Astrocyte of the spinal cord (primary cell): ENCODE measurements around the gene MRPL33.

ENCODE experiments used
- DNase-seq: peaks from one replicate; pipeline ENCODE4 v3.0.0; 2011; ENCODE audit warnings: low read depth, low spot score
- H3K4me3 ChIP-seq: 2 replicates; pipeline ENCODE4 v1.5.1; 2011; ENCODE audit warnings: low read depth, mild to moderate bottlenecking, low read length, moderate library complexity
- in situ Hi-C: cut with HindIII; loops from 2 replicates; pipeline ENCODE4 v1.10.0; 2017; ENCODE audit warnings: low sequenced_read_pairs
- TF ChIP-seq, protein P1 (sequence below): IDR thresholded peaks from 2 replicates; pipeline ENCODE4 v1.5.1; 2012; ENCODE audit warnings: low read depth, mild to moderate bottlenecking, low read length, inconsistent platforms

MRPL33 gene

DNA sequence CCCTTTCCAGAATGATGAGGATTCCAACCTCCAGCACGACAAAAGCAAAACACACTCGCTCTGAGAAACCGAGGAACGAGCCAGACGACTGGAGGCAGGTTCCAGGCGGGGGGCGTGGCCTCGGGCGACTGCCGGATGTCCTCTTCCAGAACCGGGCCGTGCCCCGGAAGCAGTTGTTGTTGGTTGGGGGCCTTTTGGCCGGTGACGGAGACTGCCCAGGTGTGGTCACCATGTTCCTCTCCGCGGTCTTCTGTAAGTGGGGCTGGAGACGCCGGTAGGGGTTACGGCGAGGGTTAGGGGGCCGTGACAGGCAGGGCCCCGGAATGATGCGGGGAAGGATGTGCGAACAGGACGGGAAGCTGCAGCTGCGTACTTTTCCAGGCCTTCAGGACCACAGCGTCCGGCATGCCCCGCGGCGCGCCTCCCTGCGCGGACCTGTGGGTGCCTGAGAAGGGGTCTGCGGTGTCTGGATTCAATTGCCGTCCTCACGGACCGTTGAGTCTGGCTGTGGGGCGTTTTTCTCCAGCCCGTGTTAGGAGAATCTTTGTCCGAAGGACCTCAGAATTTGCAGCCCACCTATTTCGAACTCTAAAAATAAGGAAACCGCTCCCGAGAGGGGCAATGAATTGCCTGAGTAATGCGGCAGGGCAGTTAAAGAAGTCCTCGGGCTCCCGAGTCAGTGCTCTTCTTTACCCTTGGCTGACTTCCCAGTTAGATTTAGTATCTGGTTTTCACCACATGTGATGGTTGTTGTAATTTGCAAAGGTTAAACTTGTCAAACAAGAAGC lies at the start of gene MRPL33:
Gene MRPL33, plus strand, starts transcription at position 172 of the 788 bp plus-strand sequence. Its CDS starts 59 bp downstream, at position 231.
- H3K4me3 ChIP-seq = peak within 1 kb of the TSS; percentile 94
- DNase-seq = peak; percentile 92
- in situ Hi-C loops = no loop called here
- TF ChIP-seq, protein P1, sequence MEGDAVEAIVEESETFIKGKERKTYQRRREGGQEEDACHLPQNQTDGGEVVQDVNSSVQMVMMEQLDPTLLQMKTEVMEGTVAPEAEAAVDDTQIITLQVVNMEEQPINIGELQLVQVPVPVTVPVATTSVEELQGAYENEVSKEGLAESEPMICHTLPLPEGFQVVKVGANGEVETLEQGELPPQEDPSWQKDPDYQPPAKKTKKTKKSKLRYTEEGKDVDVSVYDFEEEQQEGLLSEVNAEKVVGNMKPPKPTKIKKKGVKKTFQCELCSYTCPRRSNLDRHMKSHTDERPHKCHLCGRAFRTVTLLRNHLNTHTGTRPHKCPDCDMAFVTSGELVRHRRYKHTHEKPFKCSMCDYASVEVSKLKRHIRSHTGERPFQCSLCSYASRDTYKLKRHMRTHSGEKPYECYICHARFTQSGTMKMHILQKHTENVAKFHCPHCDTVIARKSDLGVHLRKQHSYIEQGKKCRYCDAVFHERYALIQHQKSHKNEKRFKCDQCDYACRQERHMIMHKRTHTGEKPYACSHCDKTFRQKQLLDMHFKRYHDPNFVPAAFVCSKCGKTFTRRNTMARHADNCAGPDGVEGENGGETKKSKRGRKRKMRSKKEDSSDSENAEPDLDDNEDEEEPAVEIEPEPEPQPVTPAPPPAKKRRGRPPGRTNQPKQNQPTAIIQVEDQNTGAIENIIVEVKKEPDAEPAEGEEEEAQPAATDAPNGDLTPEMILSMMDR = no peak

DNA sequence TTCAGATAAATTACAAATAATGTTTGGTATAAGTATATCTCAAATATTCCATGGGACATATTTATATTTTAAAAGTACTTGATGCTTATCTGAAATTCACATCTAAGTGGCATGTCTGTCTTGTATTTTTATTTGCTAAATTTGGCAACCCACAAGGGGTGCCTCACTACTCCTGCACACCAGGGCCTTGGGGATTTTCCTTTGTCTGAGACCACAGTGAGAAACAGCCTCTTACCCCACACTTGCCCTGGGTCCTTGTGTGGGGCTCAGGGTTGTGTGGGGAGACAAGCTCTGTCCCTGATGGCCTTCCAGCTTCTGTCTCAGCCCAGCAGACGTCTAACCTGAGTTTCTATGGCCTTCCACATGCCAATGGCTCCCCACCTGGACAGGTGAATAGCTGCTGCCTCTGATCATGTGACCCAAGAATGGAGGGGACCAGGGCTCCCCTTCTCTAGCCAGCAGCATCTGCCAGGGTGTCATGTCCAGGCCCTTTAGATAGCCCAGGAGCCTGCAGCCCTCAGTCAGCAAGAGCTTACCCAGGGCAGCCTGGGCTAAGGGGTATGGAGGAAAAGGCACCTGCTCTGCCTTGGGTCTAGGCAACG lies 49.5 kb upstream of the MRPL33 start:
- no peak overlapping the region for H3K4me3 ChIP-seq
- in situ Hi-C loops = no loop called here
- DNase-seq = no peak

DNA sequence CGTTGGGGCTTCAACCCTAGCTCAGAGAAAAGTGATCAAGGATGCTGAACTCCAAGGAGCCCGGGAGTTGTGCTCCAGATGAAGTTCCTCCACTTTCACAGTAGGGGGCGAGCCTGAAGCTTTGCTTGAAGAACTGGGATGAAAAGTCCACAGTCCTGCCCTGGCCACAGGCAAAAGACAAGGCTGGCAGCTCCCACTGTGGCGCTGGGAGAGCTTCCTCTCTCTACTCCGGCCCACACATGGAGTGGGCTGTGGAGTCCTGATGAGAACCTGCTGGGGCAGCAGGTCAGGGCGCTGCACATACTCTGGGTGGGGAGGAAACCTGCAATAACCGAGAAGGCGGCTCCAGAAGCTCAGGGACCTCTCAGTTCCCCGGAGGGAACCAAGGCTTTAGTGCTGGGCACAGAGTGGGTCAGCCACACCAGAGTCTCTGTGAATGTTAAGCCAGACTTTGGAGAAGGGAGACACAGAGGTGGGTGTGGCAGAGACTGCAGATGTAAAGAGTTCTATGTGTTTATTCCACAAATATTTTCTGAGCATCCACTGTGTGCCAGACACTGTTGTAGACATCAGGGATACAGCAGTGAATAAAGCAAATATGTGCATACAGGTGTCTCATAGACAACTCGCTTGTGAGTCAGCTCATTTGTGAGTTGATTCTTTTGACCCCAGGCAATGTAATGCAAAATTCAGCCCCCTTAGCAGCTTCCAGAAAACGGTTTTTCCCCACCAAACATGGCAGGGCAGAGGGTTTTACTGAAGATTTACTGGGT lies 48.0 kb upstream of the MRPL33 start:
- no peak overlapping the region for H3K4me3 ChIP-seq
- TF ChIP-seq, protein P1 = peak; percentile 88
- peak; percentile 76 for DNase-seq
- in situ Hi-C loops = no loop called here

More for the DNA sequence above, 49.5 kb upstream of the MRPL33 start:
- TF ChIP-seq, protein P1 = no peak

DNA sequence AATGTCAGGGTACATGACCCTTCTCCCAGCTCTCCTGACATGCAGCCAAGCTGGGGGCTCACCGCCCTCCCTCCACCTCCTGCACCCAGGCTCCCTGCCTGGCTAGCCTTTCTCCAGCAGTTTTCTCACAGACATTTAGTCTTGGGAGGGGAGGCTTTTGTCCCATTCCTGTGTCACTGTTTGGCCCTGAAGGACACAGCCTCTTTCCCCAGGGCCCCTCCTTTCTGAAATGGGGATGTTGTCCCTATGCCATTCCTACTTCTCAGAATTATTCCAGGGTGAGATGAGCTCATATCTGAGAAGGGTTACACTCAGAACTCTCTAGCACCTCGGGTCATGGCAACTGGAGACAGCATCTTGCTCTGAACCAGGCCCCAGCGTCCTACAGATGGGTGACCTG lies 47.3 kb upstream of the MRPL33 start:
- in situ Hi-C loops = no loop called here
- DNase-seq = no peak
- no peak overlapping the region for H3K4me3 ChIP-seq
- TF ChIP-seq, protein P1 = no peak

DNA sequence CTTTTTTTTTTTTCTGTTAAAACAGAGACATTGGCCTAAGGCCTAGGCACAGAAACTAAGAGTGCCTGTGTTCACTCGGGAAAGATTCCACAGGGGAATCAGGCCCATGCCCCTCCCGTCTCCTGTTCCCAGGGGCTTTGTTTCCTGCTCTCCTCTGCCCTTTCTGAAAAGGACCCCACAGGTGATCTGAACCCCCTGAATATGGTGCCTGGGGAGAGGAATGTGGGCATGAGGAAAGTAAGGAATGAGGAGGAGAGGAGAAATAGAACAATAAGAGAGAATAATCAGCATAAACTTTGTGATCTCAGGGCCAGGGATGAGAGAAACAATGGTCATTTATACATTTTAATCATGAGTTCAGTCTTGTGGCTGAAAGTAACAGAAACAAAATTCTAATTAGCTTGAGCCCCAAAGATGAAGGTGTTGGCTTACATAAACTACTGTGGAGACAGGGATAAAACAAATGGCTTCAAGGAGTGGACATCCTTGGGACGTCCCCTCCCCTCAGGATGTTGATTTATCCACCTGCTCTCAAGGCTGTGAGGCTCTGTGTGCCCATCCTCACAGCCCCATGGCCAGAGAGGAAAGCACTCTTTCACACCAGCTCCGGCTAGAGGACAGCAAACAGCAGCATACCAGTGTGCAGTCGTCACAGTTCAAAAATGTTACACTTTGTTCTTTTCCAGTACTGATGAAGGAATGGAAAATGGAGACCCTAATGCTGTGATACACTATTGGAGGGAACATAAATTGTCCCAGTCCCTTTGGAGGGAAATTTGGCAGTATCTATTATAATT lies 46.4 kb upstream of the MRPL33 start:
- peak; percentile 57 for DNase-seq
- TF ChIP-seq, protein P1 = no peak
- H3K4me3 ChIP-seq = no peak overlapping the region
- in situ Hi-C loops = no loop called here

DNA sequence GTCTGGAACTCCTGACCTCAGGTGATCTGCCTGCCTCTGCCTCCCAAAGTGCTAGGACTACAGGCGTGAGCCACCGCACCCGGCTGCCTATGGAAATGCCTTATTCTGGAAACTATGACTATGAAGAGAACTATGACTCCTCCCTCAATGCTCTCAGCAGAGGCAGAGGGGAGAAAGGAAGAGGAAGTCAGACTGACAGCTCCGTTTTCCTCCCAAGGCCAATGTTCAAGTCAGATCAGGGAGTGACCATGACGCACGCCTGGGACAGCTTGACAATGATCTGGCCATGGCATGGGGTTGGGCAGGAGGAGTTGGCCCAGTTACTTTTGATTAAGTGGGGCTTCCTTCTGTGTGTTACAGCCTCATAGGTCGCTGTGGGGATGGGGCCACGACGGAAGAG lies 44.3 kb upstream of the MRPL33 start:
- in situ Hi-C loops = no loop called here
- DNase-seq = no peak
- TF ChIP-seq, protein P1 = no peak
- no peak overlapping the region for H3K4me3 ChIP-seq
